K562 (cell line): Measurements from ENCODE around the gene CD47. TPM values are rescaled to one million over a fixed set of nuclear protein-coding genes. Genes with fewer than 3 reads are reported as not detected.

Experiments
- CBFA2T2 ChIP-seq: fragments of 450-650 bp; conservative IDR thresholded peaks from 2 replicates; pipeline ENCODE4 v1.6.1; 2017; ENCODE audit warnings: mild to moderate bottlenecking
- EGR1 ChIP-seq: fragments of 450-650 bp; conservative IDR thresholded peaks from 2 replicates; pipeline ENCODE4 v1.6.1; 2017; ENCODE audit warnings: mild to moderate bottlenecking
- EZH2 ChIP-seq: IDR thresholded peaks from 2 replicates; pipeline ENCODE4 v1.6.1; 2012; ENCODE audit warnings: low read depth, mild to moderate bottlenecking, inconsistent platforms, low read length, borderline replicate concordance
- HEY1 ChIP-seq: fragments of 250-450 bp; sonication (Bioruptor Pico); IDR thresholded peaks from 2 replicates; pipeline ENCODE4 v1.5.0; 2020; ENCODE audit warnings: mild to moderate bottlenecking, moderate library complexity, borderline replicate concordance
- KAT8 ChIP-seq: fragments of 450-650 bp; IDR thresholded peaks from 2 replicates; pipeline ENCODE4 v1.6.1; 2016; ENCODE audit warnings: low read depth, mild to moderate bottlenecking
- MTA3 ChIP-seq: fragments of 450-650 bp; formaldehyde crosslinking; IDR thresholded peaks from 2 replicates; pipeline ENCODE4 v1.6.1; 2017; ENCODE audit warnings: mild to moderate bottlenecking, borderline replicate concordance
- RUNX1 ChIP-seq: sonication (generic); IDR thresholded peaks from 2 replicates; pipeline ENCODE4 v1.6.1; 2016; ENCODE audit warnings: antibody characterized with exemption, low read depth
- TOE1 ChIP-seq, 2 experiments: fragments of 450-650 bp in 1 of 2; sonication (generic) in 1 of 2; formaldehyde crosslinking in 1 of 2; IDR thresholded peaks; 2 replicates each; pipeline versions ENCODE4 v1.7.1 to v1.8.0; 2016 to 2022; ENCODE audit warnings: borderline replicate concordance in 2 of 2, mild to moderate bottlenecking in 2 of 2, antibody characterized with exemption in 1 of 2, inconsistent platforms in 1 of 2, low read depth in 1 of 2, missing genetic modification reagents in 1 of 2, moderate library complexity in 1 of 2
- ZFP36 ChIP-seq: fragments of 150-350 bp; IDR thresholded peaks from 2 replicates; pipeline ENCODE4 v1.6.1; 2018; ENCODE audit warnings: low read length, low read depth; ENCODE audit not compliant: partially characterized antibody
- ZNF165 ChIP-seq: fragments of 250-450 bp; sonication (Bioruptor Pico); IDR thresholded peaks from 2 replicates; pipeline ENCODE4 v1.4.0; 2020; ENCODE audit warnings: borderline replicate concordance
- ZNF224 ChIP-seq: sonication (generic); formaldehyde crosslinking; IDR thresholded peaks from 2 replicates; pipeline ENCODE4 v1.8.0; 2022; ENCODE audit warnings: mild to moderate bottlenecking, missing genetic modification reagents
- ZNF407 ChIP-seq: fragments of 450-650 bp; IDR thresholded peaks from 2 replicates; pipeline ENCODE4 v1.6.1; 2016; ENCODE audit warnings: low read depth
- ZNF431 ChIP-seq: sonication (generic); formaldehyde crosslinking; IDR thresholded peaks from 2 replicates; pipeline ENCODE4 v1.8.0; 2022; ENCODE audit warnings: mild to moderate bottlenecking, missing genetic modification reagents
- ZNF512 ChIP-seq: IDR thresholded peaks from 2 replicates; pipeline ENCODE4 v1.6.1; 2016; ENCODE audit warnings: missing genetic modification characterization, missing compliant biosample characterization
- ZNF518B ChIP-seq: fragments of 250-450 bp; sonication (Bioruptor Pico); IDR thresholded peaks from 2 replicates; pipeline ENCODE4 v1.5.0; 2021; ENCODE audit warnings: mild to moderate bottlenecking, moderate library complexity
- ZNF583 ChIP-seq: fragments of 250-450 bp; sonication (Bioruptor Pico); IDR thresholded peaks from 2 replicates; pipeline ENCODE4 v1.4.0; 2020
- ZNF830 ChIP-seq: fragments of 250-450 bp; sonication (Bioruptor Pico); IDR thresholded peaks from 2 replicates; pipeline ENCODE4 v1.5.0; 2021; ENCODE audit warnings: mild to moderate bottlenecking
- polyA plus RNA-seq, 8 experiments: library from polyadenylated mRNA; depleted of rRNA in 4 of 8; stranded (reverse) in 5 of 8; unstranded in 3 of 8; fragments of >200 nt; fragmentation: Nextera tagmentation in 2 of 8; fragmentation: Illumina TruSeq in 1 of 8; extraction: Ambion mirVana in 2 of 8; extraction: Trizol in 1 of 8; gene quantifications; 2 replicates each; pipeline versions ENCODE4 v1.2.1 to v1.2.3, GENCODE V29; 2011 to 2014; ENCODE audit warnings: inconsistent platforms in 1 of 8, missing spikeins in 1 of 8
- total RNA-seq, 7 experiments: library from RNA; depleted of rRNA in 6 of 7; stranded (reverse); fragments of >200 nt in 6 of 7; fragmentation: Illumina TruSeq in 2 of 7; extraction: Trizol in 2 of 7; gene quantifications; 2 replicates each; pipeline versions ENCODE4 v1.2.1 to v1.2.3, GENCODE V29; 2011 to 2021; ENCODE audit warnings: low replicate concordance in 1 of 7

CD47 gene
- total and polyA plus RNA-seq, 9 of the 15 experiments (the other 6 are each of a cell fraction or from before 2014, with no cell fraction given): 10.2 to 62.6 (median 36.3) TPM

- TF ChIP-seq ZNF407: no peak
- no peak for TF ChIP-seq ZNF512 (tag)
- peak; percentile 50 for TF ChIP-seq CBFA2T2
- no peak for TF ChIP-seq ZFP36
- no peak for TF ChIP-seq ZNF431 (CRISPR knock-in tag)
- no peak for TF ChIP-seq RUNX1
- no peak for TF ChIP-seq ZNF165
- TF ChIP-seq TOE1 (IDR thresholded peaks at IDR 0.05; ENCODE audit: borderline replicate concordance): peak; percentile 87
- no peak for TF ChIP-seq TOE1 (CRISPR knock-in tag; IDR thresholded peaks at IDR 0.05; ENCODE audit: borderline replicate concordance, low read depth)
- no peak for TF ChIP-seq KAT8
- TF ChIP-seq ZNF830 (CRISPR knock-in tag): no peak
- no peak for TF ChIP-seq MTA3
- TF ChIP-seq ZNF583 (CRISPR knock-in tag): no peak
- no peak for TF ChIP-seq EGR1
- no peak for TF ChIP-seq HEY1
- TF ChIP-seq ZNF518B (CRISPR knock-in tag): no peak
- TF ChIP-seq ZNF224 (CRISPR knock-in tag): no peak
- TF ChIP-seq EZH2: no peak
Measured at GRCh38 chr3:108031895-108032294, 58.9 kb downstream of the CD47 start (continued).
